HepG2 (cell line): ENCODE results near the gene RNF148. TPM values are rescaled to one million over a fixed set of nuclear protein-coding genes. Genes with fewer than 3 reads are reported as not detected.
"Not testable (repeated sequence)": the region's sequence is repeated elsewhere in the genome, so short reads cannot be mapped to it uniquely, and the experiment has no call there.

Experiments used
- ATAC-seq: fragments of 200-7000 bp; cut with Tn5 transposase; 3 replicates; pipeline ENCODE4 v1.9.1; 2020; ENCODE audit warnings: mild to moderate bottlenecking, moderate library complexity
- BruUV-seq: library from RNA; stranded (reverse); fragments of 400-500 nt; replicated peaks from 2 replicates; lab custom pipeline; 2021; lab: Mats Ljungman, UMichigan
- CTCF ChIA-PET: fragments of 300-600 bp; formaldehyde crosslinking; extraction: SDS; loops from one replicate; lab custom pipeline; 2021; ENCODE audit warnings: low total read pairs, inconsistent platforms, low intra/inter-chr PET ratio; lab: Yijun Ruan, JAX
- POLR2A ChIA-PET: fragments of 350-600 bp; sonication (Branson Sonifier 250); formaldehyde crosslinking; loops from one replicate; lab custom pipeline; 2020; ENCODE audit warnings: antibody characterized with exemption, inconsistent platforms; lab: Yijun Ruan, JAX
- DNase-seq: peaks from one replicate; pipeline ENCODE4 v3.0.0-alpha.2; 2015; ENCODE audit warnings: low spot score
- FAIRE-seq: peaks from 3 replicates; lab custom pipeline; 2011; peaks lifted over from hg19 to GRCh38; lab: Jason Lieb, UNC
- H2AFZ ChIP-seq: one replicate; pipeline ENCODE4 v1.6.1; 2011; ENCODE audit warnings: low read length, inconsistent platforms
- H3K27ac ChIP-seq: fragments of 300-600 bp; 3 replicates; pipeline ENCODE4 v1.8.0; 2011; ENCODE audit warnings: mixed run types, mild to moderate bottlenecking, mixed read lengths, low read length, inconsistent platforms; ENCODE audit not compliant: insufficient read depth; ENCODE audit errors: extremely low read length
- H3K27me3 ChIP-seq, 2 experiments: fragments of 200-600 bp in 1 of 2; 2 replicates in 1 of 2; 3 replicates in 1 of 2; pipeline versions ENCODE4 v1.6.0 to v1.8.0; 2011; ENCODE audit warnings: low read length in 2 of 2, mild to moderate bottlenecking in 2 of 2, moderate library complexity in 2 of 2, inconsistent platforms in 1 of 2; ENCODE audit not compliant: insufficient read depth in 2 of 2, control insufficient read depth in 1 of 2
- H3K36me3 ChIP-seq, 2 experiments: fragments of 200-600 bp in 1 of 2; replicated peaks in 1 of 2; 2 replicates in 1 of 2; 3 replicates in 1 of 2; pipeline versions ENCODE4 v1.5.1 to v1.8.0; 2011; ENCODE audit warnings: low read length in 2 of 2, inconsistent platforms in 1 of 2; ENCODE audit not compliant: insufficient read depth in 2 of 2, control insufficient read depth in 1 of 2
- H3K4me1 ChIP-seq: 2 replicates; pipeline ENCODE4 v1.5.1; 2012; ENCODE audit warnings: low read length, inconsistent platforms; ENCODE audit not compliant: insufficient read depth
- H3K4me2 ChIP-seq: 2 replicates; pipeline ENCODE4 v1.6.0; 2011; ENCODE audit warnings: low read depth, low read length, inconsistent platforms
- H3K4me3 ChIP-seq, 3 experiments: fragments of 200-600 bp in 1 of 3; sonication (generic), shearing (Covaris generic) in 1 of 3; replicated peaks in 1 of 3; 2 replicates each; pipeline ENCODE4 v1.5.1; 2011 to 2016; ENCODE audit warnings: low read length in 3 of 3, inconsistent platforms in 2 of 3, low read depth in 2 of 3, mild to moderate bottlenecking in 2 of 3, control low read depth in 1 of 3, mixed read lengths in 1 of 3; ENCODE audit not compliant: insufficient read depth in 1 of 3
- H3K79me2 ChIP-seq: one replicate; pipeline ENCODE4 v1.6.1; 2011; ENCODE audit warnings: low read length, inconsistent platforms; ENCODE audit not compliant: insufficient read depth
- H3K9ac ChIP-seq: 2 replicates; pipeline ENCODE4 v1.6.0; 2011; ENCODE audit warnings: mild to moderate bottlenecking, low read depth, low read length, inconsistent platforms; ENCODE audit not compliant: insufficient read depth
- H3K9me3 ChIP-seq: 2 replicates; pipeline ENCODE4 v1.5.1; 2012; ENCODE audit warnings: mild to moderate bottlenecking, low read length
- H4K20me1 ChIP-seq: 2 replicates; pipeline ENCODE4 v1.6.0; 2011; ENCODE audit warnings: inconsistent platforms, mild to moderate bottlenecking, low read length, moderate library complexity; ENCODE audit not compliant: insufficient read depth
- MIER3 ChIP-seq: IDR thresholded peaks from 2 replicates; pipeline ENCODE4 v1.6.1; 2016; ENCODE audit warnings: missing compliant biosample characterization, borderline replicate concordance
- MIXL1 ChIP-seq: IDR thresholded peaks from 2 replicates; pipeline ENCODE4 v1.6.1; 2016
- NONO ChIP-seq, 2 experiments: fragments of 450-650 bp in 1 of 2; sonication (generic) in 1 of 2; formaldehyde crosslinking in 1 of 2; IDR thresholded peaks in 1 of 2; conservative IDR thresholded peaks in 1 of 2; 2 replicates each; pipeline versions ENCODE4 v1.6.1 to v1.8.0; 2017 to 2022; ENCODE audit warnings: mild to moderate bottlenecking in 1 of 2, missing genetic modification reagents in 1 of 2, moderate library complexity in 1 of 2
- SP5 ChIP-seq: IDR thresholded peaks from 2 replicates; pipeline ENCODE4 v1.6.1; 2016; ENCODE audit warnings: low read depth, borderline replicate concordance
- ZNF772 ChIP-seq: sonication (generic); formaldehyde crosslinking; IDR thresholded peaks from 2 replicates; pipeline ENCODE4 v1.5.0; 2020; ENCODE audit warnings: mild to moderate bottlenecking, missing genetic modification reagents
- ZSCAN31 ChIP-seq: sonication (generic); formaldehyde crosslinking; IDR thresholded peaks from 2 replicates; pipeline ENCODE4 v1.5.0; 2020; ENCODE audit warnings: low read depth, mild to moderate bottlenecking, missing genetic modification reagents
- WGBS: methylation state at CpG from one replicate; pipeline ENCODE4 v1.1.6; 2017; ENCODE audit warnings: low lambda C conversion rate; 5-methylcytosine and 5-hydroxymethylcytosine counted together
- in situ Hi-C: cut with HindIII; loops from 2 replicates; pipeline ENCODE4 v1.10.0; 2017; ENCODE audit warnings: low pct_unique_long_range_greater_than_20kb; ENCODE audit not compliant: extremely low pct_ligation_motif_present
- intact Hi-C: fragments of 100-400 bp; cut with micrococcal nuclease; formaldehyde crosslinking; loops from one replicate; pipeline ENCODE4 v1.10.0; 2022; ENCODE audit not compliant: unreplicated experiment
- polyA plus RNA-seq, 8 experiments: library from polyadenylated mRNA; depleted of rRNA in 3 of 8; stranded (reverse) in 7 of 8; unstranded in 1 of 8; fragments of >200 nt; fragmentation: Illumina TruSeq in 4 of 8; extraction: Trizol in 4 of 8; gene quantifications; 2 replicates each; pipeline versions ENCODE4 v1.2.1 to v1.2.3, GENCODE V29; 2011 to 2016; ENCODE audit warnings: low read depth in 4 of 8, missing spikeins in 1 of 8, mixed read lengths in 1 of 8; ENCODE audit not compliant: insufficient read depth in 1 of 8
- total RNA-seq, 5 experiments: library from RNA; depleted of rRNA; stranded (reverse); fragments of >200 nt; fragmentation: Illumina TruSeq; extraction: Trizol; gene quantifications; 2 replicates each; pipeline ENCODE4 v1.2.3, GENCODE V29; 2016; ENCODE audit warnings: low read depth in 1 of 5
- TF ChIP-seq, protein P1 (sequence below): sonication (generic); formaldehyde crosslinking; IDR thresholded peaks from 2 replicates; pipeline ENCODE4 v1.4.0; 2020; ENCODE audit warnings: missing genetic modification reagents, borderline replicate concordance
- TF ChIP-seq, protein P2 (sequence below): sonication (generic); formaldehyde crosslinking; IDR thresholded peaks from 2 replicates; pipeline ENCODE4 v1.8.0; 2022; ENCODE audit warnings: mild to moderate bottlenecking, missing genetic modification reagents

Gene RNF148
- total and polyA plus RNA-seq, 2 of the 13 experiments (the other 11 are each of a cell fraction or from before 2014, with no cell fraction given): 0.16 to 1.6 TPM

- TF ChIP-seq ZNF772 (CRISPR knock-in tag) (peak; percentile 36; the same call in 1 of the 2 replicates), SP5 (CRISPR knock-in tag) (peak; percentile 48; the same call in 1 of the 2 replicates), NONO (CRISPR knock-in tag; conservative IDR thresholded peaks at IDR 0.05) (peak; percentile 90), MIXL1 (CRISPR knock-in tag) (peak; percentile 83; the same call in 1 of the 2 replicates), ZSCAN31 (CRISPR knock-in tag) (peak; percentile 38; the same call in 1 of the 2 replicates), MIER3 (peak; percentile 79; the same call in 1 of the 2 replicates)
- not testable (repeated sequence) for TF ChIP-seq NONO (IDR thresholded peaks at IDR 0.05)
- TF ChIP-seq, protein P1, sequence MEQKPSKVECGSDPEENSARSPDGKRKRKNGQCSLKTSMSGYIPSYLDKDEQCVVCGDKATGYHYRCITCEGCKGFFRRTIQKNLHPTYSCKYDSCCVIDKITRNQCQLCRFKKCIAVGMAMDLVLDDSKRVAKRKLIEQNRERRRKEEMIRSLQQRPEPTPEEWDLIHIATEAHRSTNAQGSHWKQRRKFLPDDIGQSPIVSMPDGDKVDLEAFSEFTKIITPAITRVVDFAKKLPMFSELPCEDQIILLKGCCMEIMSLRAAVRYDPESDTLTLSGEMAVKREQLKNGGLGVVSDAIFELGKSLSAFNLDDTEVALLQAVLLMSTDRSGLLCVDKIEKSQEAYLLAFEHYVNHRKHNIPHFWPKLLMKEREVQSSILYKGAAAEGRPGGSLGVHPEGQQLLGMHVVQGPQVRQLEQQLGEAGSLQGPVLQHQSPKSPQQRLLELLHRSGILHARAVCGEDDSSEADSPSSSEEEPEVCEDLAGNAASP (CRISPR knock-in tag): peak; percentile 40; the same call in 1 of the 2 replicates
Observed at GRCh38 chr7:122679269-122679709, 23.4 kb downstream of the RNF148 start (continued).

- H3K27ac ChIP-seq: no peak overlapping the region
- POLR2A ChIA-PET: no interaction called here
- H3K79me2 ChIP-seq: no peaks in the 10 kb centered on the region
- H3K36me3 ChIP-seq: no peaks in the 10 kb centered on the region
- H3K4me2 ChIP-seq: no peak overlapping the region
- no peak for DNase-seq
- no peaks in the 10 kb centered on the region for H3K27me3 ChIP-seq
- H4K20me1 ChIP-seq: no peaks in the 10 kb centered on the region
- no TSS peak for BruUV-seq
- intact Hi-C loops (no loop called here), in situ Hi-C loops (no loop called here)
- no peak for FAIRE-seq
- H2AFZ ChIP-seq: no peak overlapping the region
- no peak for ATAC-seq
- TF ChIP-seq, protein P2, sequence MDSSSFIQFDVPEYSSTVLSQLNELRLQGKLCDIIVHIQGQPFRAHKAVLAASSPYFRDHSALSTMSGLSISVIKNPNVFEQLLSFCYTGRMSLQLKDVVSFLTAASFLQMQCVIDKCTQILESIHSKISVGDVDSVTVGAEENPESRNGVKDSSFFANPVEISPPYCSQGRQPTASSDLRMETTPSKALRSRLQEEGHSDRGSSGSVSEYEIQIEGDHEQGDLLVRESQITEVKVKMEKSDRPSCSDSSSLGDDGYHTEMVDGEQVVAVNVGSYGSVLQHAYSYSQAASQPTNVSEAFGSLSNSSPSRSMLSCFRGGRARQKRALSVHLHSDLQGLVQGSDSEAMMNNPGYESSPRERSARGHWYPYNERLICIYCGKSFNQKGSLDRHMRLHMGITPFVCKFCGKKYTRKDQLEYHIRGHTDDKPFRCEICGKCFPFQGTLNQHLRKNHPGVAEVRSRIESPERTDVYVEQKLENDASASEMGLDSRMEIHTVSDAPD (CRISPR knock-in tag): no peak
- H3K9me3 ChIP-seq: no peaks in the 10 kb centered on the region
- 94% methylated on average over 1 of the region's 1 CpG for WGBS
- H3K4me1 ChIP-seq: peaks cover 48% of the 10 kb centered on the region
- no peak overlapping the region for H3K9ac ChIP-seq
- CTCF ChIA-PET: no interaction called here
- no peak overlapping the region for H3K4me3 ChIP-seq
Observed at GRCh38 chr7:122677149-122677548, 25.6 kb downstream of the RNF148 start.
